DOHH2 (cell line): ENCODE data around the gene COQ4.

Source experiments
- H3F3A ChIP-seq: fragments of 200-600 bp; sonication (generic), shearing (Covaris generic); 2 replicates; pipeline ENCODE4 v1.6.0; 2016; ENCODE audit warnings: antibody characterized with exemption, mild to moderate bottlenecking; ENCODE audit not compliant: control insufficient read depth, insufficient read depth
- H3K27ac ChIP-seq: fragments of 200-600 bp; sonication (generic); 2 replicates; pipeline ENCODE4 v1.5.1; 2014; ENCODE audit warnings: low read depth, mild to moderate bottlenecking, low read length, moderate library complexity
- H3K27me3 ChIP-seq: fragments of 200-600 bp; sonication (generic); 2 replicates; pipeline ENCODE4 v1.6.1; 2014; ENCODE audit warnings: mild to moderate bottlenecking, low read length, mixed read lengths; ENCODE audit not compliant: control insufficient read depth
- H3K36me3 ChIP-seq: fragments of 200-600 bp; sonication (generic); 2 replicates; pipeline ENCODE4 v1.6.1; 2014; ENCODE audit warnings: mild to moderate bottlenecking, low read length, moderate library complexity, mixed read lengths; ENCODE audit not compliant: control insufficient read depth
- H3K4me1 ChIP-seq: fragments of 200-600 bp; sonication (generic); 2 replicates; pipeline ENCODE4 v1.6.1; 2014; ENCODE audit warnings: mild to moderate bottlenecking, low read length, mixed read lengths; ENCODE audit not compliant: control insufficient read depth
- H3K4me2 ChIP-seq: fragments of 200-600 bp; sonication (generic); 2 replicates; pipeline ENCODE4 v1.6.0; 2014; ENCODE audit warnings: mild to moderate bottlenecking, low read length, moderate library complexity
- H3K4me3 ChIP-seq: fragments of 200-600 bp; sonication (generic); 2 replicates; pipeline ENCODE4 v1.5.1; 2014; ENCODE audit warnings: mild to moderate bottlenecking, low read length, mixed read lengths
- H3K79me2 ChIP-seq: fragments of 200-600 bp; sonication (generic); 2 replicates; pipeline ENCODE4 v1.6.1; 2014; ENCODE audit warnings: mild to moderate bottlenecking, low read length, mixed read lengths; ENCODE audit not compliant: control insufficient read depth
- H3K9me2 ChIP-seq: fragments of 200-600 bp; sonication (generic); replicated peaks from 2 replicates; pipeline ENCODE4 v1.6.1; 2014; ENCODE audit warnings: mild to moderate bottlenecking, low read length, mixed read lengths; ENCODE audit not compliant: control insufficient read depth
- H3K9me3 ChIP-seq: fragments of 200-600 bp; sonication (generic); 2 replicates; pipeline ENCODE4 v1.6.1; 2014; ENCODE audit warnings: antibody characterized with exemption, low read length, mixed read lengths; ENCODE audit not compliant: control insufficient read depth, insufficient read depth
- H4K20me1 ChIP-seq: fragments of 200-600 bp; sonication (generic); 2 replicates; pipeline ENCODE4 v1.6.0; 2014; ENCODE audit warnings: low read depth, mild to moderate bottlenecking, antibody characterized with exemption, low read length, moderate library complexity; ENCODE audit not compliant: control insufficient read depth, insufficient read depth
- EZH2phosphoT487 ChIP-seq: fragments of 200-600 bp; sonication (generic); IDR thresholded peaks from 2 replicates; pipeline ENCODE4 v1.6.1; 2017; ENCODE audit warnings: borderline replicate concordance, mild to moderate bottlenecking, antibody characterized with exemption, low read length, moderate library complexity, mixed read lengths
- TF ChIP-seq, protein P1 (sequence below): fragments of 200-600 bp; sonication (generic); IDR thresholded peaks from one replicate; pipeline ENCODE4 v1.5.1; 2014; ENCODE audit warnings: antibody characterized with exemption, mild to moderate bottlenecking, low read depth, low read length; ENCODE audit not compliant: poor library complexity, severe bottlenecking

The COQ4 gene

DNA sequence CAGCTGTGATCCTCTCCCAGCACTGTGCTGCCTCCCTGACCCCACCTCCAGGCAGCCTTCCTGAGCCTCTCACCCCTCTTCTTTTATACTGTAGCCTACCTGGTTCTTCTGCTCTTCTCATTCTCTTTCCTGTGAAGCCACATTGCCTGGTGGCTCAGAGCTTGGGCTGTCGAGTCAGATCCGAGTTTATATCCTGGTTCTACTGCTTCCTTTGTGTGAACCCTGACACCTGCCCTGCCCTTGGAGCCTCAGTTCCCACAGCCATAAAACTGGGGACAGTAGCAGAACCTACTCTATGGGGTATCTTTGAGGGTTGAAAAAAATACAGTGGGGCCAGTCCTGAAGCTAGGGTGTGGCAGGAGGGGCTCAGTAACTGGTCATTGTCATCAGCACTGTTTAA, 26.5 kb downstream of the COQ4 start:
- no peak for TF ChIP-seq EZH2phosphoT487
- TF ChIP-seq, protein P1, sequence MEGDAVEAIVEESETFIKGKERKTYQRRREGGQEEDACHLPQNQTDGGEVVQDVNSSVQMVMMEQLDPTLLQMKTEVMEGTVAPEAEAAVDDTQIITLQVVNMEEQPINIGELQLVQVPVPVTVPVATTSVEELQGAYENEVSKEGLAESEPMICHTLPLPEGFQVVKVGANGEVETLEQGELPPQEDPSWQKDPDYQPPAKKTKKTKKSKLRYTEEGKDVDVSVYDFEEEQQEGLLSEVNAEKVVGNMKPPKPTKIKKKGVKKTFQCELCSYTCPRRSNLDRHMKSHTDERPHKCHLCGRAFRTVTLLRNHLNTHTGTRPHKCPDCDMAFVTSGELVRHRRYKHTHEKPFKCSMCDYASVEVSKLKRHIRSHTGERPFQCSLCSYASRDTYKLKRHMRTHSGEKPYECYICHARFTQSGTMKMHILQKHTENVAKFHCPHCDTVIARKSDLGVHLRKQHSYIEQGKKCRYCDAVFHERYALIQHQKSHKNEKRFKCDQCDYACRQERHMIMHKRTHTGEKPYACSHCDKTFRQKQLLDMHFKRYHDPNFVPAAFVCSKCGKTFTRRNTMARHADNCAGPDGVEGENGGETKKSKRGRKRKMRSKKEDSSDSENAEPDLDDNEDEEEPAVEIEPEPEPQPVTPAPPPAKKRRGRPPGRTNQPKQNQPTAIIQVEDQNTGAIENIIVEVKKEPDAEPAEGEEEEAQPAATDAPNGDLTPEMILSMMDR = no peak
- H3K9me3 ChIP-seq = no peaks in the 10 kb centered on the region
- H3K36me3 ChIP-seq = peaks cover 48% of the 10 kb centered on the region
- no peak overlapping the region for H3K27ac ChIP-seq
- no peaks in the 10 kb centered on the region for H3K27me3 ChIP-seq
- H3K9me2 ChIP-seq = no peaks in the 10 kb centered on the region
- H3F3A ChIP-seq = no peaks in the 10 kb centered on the region
- no peak overlapping the region for H3K4me2 ChIP-seq
- no peaks in the 10 kb centered on the region for H3K4me1 ChIP-seq
- H3K79me2 ChIP-seq = no peaks in the 10 kb centered on the region
- no peaks in the 10 kb centered on the region for H4K20me1 ChIP-seq
- no peak overlapping the region for H3K4me3 ChIP-seq

DNA sequence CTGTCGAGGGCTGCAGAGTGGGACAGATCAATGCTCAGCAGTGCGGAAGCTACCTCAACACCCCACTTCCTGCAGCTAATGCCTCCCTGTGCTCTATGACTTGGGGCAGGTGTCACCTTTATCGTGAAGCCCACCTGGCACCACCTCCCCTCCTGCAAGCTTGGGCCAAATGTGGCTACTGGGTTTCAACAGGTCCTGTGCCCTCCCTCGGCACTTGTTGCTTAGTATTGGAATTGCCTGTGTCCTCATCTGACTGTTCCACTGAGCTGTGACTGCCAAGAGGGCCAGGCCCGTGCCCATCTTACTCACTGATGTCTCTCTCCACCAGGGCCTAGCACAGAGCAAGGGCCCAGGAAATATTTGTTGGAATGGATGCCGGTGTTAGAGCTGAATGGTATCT, 27.1 kb downstream of the COQ4 start:
- TF ChIP-seq EZH2phosphoT487 = no peak
- TF ChIP-seq, protein P1 = no peak
- no peaks in the 10 kb centered on the region for H3K4me1 ChIP-seq
- no peak overlapping the region for H3K27ac ChIP-seq
- no peaks in the 10 kb centered on the region for H3K79me2 ChIP-seq
- no peaks in the 10 kb centered on the region for H3K9me2 ChIP-seq
- no peaks in the 10 kb centered on the region for H3K27me3 ChIP-seq
- H3K4me3 ChIP-seq = no peak overlapping the region
- no peak overlapping the region for H3K4me2 ChIP-seq
- H4K20me1 ChIP-seq = no peaks in the 10 kb centered on the region
- H3K36me3 ChIP-seq = peaks cover 41% of the 10 kb centered on the region
- H3K9me3 ChIP-seq = no peaks in the 10 kb centered on the region
- H3F3A ChIP-seq = no peaks in the 10 kb centered on the region

DNA sequence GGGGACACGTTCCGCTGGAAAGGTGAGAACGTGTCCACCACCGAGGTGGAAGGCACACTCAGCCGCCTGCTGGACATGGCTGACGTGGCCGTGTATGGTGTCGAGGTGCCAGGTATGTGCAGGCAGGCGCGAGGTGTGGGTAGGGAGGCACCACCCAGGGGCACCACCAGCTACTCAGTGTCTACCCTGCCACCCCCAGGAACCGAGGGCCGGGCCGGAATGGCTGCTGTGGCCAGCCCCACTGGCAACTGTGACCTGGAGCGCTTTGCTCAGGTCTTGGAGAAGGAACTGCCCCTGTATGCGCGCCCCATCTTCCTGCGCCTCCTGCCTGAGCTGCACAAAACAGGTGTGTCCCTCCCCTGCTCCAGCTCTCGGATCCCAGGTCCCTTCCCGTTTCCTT, 32.8 kb downstream of the COQ4 start:
- no peaks in the 10 kb centered on the region for H3K9me3 ChIP-seq
- no peaks in the 10 kb centered on the region for H3K79me2 ChIP-seq
- H3K4me3 ChIP-seq = no peak overlapping the region
- no peaks in the 10 kb centered on the region for H3F3A ChIP-seq
- H3K36me3 ChIP-seq = peaks cover 8% of the 10 kb centered on the region; the same call in 1 of the 2 replicates
- no peaks in the 10 kb centered on the region for H3K4me1 ChIP-seq
- H4K20me1 ChIP-seq = no peaks in the 10 kb centered on the region
- H3K27ac ChIP-seq = no peak overlapping the region
- H3K4me2 ChIP-seq = no peak overlapping the region
- no peaks in the 10 kb centered on the region for H3K27me3 ChIP-seq
- H3K9me2 ChIP-seq = no peaks in the 10 kb centered on the region
- no peak for TF ChIP-seq EZH2phosphoT487
- TF ChIP-seq, protein P1 = no peak

DNA sequence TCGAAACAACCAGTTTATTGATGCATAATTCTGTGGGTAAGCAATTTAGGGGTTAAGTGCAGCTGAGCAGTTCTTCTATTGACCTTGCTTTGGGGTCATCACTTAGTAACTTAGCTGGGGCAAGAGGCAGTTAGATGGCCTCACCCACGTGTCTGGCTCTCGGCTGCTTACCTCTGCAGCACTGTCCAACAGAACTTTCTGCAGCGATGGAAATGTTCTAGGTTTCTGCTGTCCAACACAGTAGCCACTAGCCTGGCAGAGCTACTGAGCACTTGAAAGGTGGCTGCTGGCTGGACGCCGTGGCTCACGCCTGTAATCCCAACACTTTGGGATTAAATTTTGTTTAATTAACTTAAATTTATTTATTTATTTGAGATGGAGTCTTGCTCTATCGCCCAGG, 35.5 kb downstream of the COQ4 start:
- Histone ChIP-seq H3K4me1 (peaks cover 9% of the 10 kb centered on the region), H3K36me3 (peaks cover 8% of the 10 kb centered on the region; the same call in 1 of the 2 replicates), H4K20me1 (no peaks in the 10 kb centered on the region), H3F3A (no peaks in the 10 kb centered on the region), H3K4me2 (no peak overlapping the region), H3K27ac (no peak overlapping the region), H3K27me3 (no peaks in the 10 kb centered on the region), H3K4me3 (no peak overlapping the region), H3K9me3 (no peaks in the 10 kb centered on the region), H3K79me2 (no peaks in the 10 kb centered on the region), H3K9me2 (no peaks in the 10 kb centered on the region)
- TF ChIP-seq, protein P1 = no peak
- no peak for TF ChIP-seq EZH2phosphoT487
